NCI-H82 treated with DMSO at 0.1 percent for 48 hours (cell line): ENCODE measurements around the gene ADGRD1.

Experiments used
- DNase-seq: peaks from one replicate; lab custom pipeline; 2025; ENCODE audit not compliant: unreplicated experiment; lab: John Stamatoyannopoulos, UW

Gene ADGRD1

DNA sequence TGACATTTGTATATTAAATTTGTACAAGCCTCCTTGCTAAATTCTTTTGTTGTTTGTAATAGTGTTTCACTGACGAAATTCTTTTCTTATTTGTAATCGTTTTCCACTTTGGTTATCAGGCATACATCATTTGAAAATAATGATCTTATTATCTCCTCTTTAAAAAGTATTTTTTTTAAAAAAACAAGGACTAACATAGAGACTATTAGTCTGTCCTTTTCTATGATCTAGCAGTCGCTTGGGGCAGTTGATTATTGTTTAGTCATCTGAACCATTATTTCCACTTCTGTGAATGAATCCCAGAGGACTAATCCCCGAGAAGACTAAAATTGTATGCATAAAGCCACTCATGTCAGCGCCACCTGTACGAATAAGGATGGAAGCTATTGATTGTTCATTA is 11.5 kb downstream of the ADGRD1 start:
- no peak for DNase-seq

- no peak for DNase-seq
These were observed 12.0 kb downstream of the ADGRD1 start for GRCh38 chr12:130965668-130966067.

- no peak for DNase-seq
These were observed 12.8 kb downstream of the ADGRD1 start for GRCh38 chr12:130966443-130967030.

DNA sequence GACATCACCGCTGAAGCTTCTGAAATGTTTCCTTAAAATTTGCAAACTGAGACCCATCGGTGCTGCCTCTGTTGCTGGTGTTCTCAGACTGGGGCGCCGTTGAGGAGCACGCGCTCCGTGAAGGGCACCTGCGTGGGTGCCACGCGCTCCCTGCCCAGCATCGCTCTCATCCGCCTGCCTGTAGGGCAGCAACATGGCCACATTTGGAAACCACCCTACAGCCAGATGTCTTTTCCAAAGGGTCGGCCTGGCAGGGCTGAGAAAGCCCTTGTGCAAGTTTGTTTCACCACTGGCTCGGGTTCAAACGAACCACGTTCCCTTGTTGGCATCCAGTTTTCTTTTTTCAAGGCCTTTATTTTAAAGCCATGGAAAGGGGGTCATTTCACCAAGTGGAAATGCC is 13.9 kb downstream of the ADGRD1 start:
- no peak for DNase-seq

- no peak for DNase-seq
These were observed 14.9 kb downstream of the ADGRD1 start for GRCh38 chr12:130968611-130969010.

DNA sequence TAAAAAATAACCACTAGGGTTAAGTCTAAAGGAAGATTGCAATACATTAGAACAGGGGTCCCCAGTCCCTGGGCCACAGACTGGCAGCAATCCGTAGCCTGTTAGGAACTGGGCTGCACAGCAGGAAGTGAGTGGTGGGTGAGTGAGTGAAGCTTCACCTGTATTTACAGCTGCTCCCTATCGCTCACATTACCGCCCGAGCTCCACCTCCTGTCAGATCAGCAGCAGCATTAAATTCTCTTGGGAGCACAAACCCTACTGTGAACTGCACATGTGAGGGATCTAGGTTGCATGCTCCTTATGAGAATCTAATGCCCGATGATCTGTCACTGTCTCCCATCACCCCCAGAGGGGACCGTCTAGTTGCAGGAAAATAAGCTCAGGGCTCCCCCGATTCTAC is 15.5 kb downstream of the ADGRD1 start:
- no peak for DNase-seq

- DNase-seq, result no peak
These were observed 16.6 kb downstream of the ADGRD1 start for GRCh38 chr12:130970165-130970907.

DNA sequence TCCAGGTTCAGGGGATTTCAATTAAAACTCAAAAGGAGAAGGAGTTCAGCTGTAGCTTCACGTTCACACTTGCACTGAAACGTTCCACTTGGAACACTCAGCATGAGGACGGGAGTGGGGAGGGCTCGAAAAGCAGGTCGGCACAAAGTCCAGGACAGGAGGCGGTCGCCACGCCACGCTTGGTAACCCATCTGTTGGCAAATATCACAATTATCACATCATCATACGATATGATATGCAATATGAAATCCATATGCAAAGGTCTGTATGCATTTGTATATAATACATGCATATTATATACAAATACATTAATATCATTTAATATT is 17.2 kb downstream of the ADGRD1 start:
- DNase-seq, result no peak

GRCh38 chr12:130971925-130972585 is 18.3 kb downstream of the ADGRD1 start:
- DNase-seq, result no peak

DNA sequence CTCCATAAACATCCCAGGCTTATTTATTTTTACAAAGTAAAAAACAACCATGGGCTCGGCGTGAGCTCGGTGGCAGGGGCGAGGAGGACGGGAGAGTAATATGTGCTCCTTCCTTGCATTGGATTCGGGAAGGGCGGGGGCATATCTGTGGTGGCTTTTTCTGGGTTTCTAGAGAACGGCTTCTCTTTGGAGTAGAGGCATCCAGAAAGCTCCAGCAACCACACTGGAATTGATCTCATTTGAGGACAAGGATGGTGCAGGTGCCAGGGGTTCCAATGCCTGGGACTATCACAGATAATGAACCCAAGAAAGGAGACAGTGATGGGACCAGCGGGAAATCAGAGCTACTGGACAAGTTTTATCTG is 18.9 kb downstream of the ADGRD1 start:
- DNase-seq, result no peak

GRCh38 chr12:130973109-130973508 is 19.4 kb downstream of the ADGRD1 start:
- DNase-seq, result no peak

DNA sequence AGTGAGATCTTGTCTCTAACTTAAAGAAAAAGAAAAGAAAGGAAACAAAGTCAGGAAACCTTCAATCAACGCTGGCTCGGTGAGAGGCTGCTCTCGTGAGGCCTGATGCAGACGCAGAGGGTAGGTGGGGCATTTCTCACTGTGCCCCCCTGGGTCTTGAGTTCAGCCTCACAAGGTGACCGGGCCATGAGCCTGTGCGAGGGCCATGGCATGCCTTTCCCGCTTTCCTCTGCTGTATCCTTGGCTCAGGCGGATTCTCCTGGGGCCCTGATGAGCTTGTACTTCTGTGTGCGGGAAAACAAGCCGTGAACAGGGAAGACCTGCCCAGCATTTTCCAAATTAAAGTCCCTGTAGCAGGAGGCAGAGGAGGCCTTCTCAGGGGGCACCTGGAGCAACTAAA is 20.2 kb downstream of the ADGRD1 start:
- no peak for DNase-seq

GRCh38 chr12:130975116-130975515 is 21.4 kb downstream of the ADGRD1 start:
- no peak for DNase-seq

DNA sequence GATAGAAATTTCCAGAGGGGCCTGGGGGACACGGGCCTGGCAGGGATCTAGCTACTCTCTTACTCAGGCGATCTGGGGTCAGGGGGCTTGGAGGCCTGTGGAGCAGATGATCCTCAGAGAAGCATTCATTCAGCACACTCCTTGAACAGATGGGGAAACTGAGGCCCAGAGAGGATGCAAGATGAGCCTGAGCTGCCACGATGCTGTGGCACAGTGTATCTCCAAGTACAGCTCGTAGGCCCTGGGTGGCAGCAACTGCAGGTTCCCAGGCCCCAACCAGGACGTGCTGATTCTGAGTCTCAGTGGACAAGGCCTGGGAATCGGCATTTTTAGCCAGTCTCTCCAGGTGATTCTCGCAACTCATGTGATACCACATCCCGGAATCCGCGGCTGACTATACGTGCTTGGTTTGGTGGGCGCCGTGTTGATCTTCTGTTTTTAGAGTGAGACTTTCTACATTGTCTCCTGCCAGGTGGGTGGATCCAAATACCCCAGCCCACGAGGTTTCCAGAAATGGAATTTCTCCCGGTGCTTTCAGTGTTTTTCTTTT is 22.5 kb downstream of the ADGRD1 start:
- no peak for DNase-seq

DNA sequence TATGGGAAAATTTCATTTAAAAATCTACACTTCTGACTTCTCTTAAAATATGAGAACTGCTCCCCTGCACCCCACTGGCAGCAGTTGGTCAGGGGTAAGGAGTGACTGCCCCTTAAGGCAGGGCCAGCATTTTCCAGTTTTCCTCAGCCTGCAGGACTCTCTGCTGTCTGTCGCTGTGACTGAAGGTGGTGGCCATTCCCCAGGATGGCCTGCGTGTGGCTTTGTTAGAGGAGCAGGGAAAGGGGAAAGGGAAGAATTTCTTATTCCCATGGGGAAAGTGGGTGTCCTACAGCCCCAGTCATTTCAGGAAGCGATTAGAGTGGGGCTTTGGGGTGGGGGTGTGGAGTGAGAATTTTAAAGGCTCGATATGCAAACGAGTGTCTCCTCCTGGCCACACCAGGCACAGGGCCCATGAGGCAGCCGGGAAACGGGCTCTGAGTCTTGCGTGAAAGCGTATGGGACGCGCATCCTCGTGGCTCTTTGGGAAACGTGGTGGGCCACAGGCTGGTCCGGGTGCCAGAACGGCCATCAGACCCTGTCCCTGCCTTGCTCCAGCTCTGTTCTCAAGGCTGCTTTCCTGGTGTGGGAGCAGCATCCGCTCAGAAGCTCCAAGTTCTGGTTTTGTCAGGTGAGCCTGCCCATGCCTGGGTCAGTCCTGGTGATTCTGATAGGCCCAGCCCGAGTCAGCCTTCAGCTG is 23.5 kb downstream of the ADGRD1 start:
- DNase-seq, result no peak

DNA sequence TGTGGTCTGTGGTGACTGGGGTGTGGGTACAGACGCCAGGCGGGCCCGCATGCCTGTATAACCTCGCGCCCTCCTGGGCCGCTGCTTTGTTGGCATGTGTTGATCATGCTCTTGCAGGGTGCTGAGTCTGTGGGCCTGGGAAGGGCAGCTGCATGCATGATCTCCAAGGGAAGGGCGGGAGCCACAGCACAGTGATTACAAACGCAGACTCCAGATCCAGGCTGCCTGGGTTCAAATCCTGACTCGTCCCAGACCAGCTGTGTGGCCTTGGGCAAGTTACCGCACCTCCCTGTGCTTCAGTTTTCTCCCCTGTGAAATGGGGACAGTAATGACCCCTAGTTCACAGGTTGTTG is 24.0 kb downstream of the ADGRD1 start:
- DNase-seq, result no peak

DNA sequence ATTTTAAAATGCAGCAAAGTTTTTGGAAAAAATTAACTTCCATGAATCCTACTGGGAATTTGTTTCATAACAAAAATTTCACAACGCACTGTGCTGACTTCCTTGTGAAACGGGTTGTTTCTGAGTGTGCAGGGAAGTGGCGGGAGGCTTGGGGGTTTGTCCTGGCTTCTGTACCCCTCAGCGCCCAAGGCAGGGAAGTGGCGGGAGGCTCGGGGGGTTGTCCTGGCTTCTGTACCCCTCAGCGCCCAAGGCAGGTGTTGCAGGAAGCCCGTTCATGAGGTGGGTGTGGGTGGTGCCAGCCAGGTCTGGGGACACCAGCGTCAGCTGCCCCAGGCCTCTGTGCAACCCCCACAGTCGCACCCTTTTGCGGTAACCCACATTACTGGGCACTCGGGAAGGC is 25.1 kb downstream of the ADGRD1 start:
- DNase-seq, result no peak

- DNase-seq, result no peak
These were observed 27.5 kb downstream of the ADGRD1 start for GRCh38 chr12:130981074-130981742.

GRCh38 chr12:130981911-130982310 is 28.2 kb downstream of the ADGRD1 start:
- DNase-seq, result no peak

- no peak for DNase-seq
These were observed 29.0 kb downstream of the ADGRD1 start for GRCh38 chr12:130982565-130983225.
